Neural cell (in vitro differentiated cells): ENCODE results near the gene MMS19. TPM values are rescaled to one million over a fixed set of nuclear protein-coding genes. Genes with fewer than 3 reads are reported as not detected.

Experiments
- H2AFZ ChIP-seq: fragments of 200-600, 300-800 bp; sonication (generic), shearing (Covaris generic); 2 replicates; pipeline ENCODE4 v1.6.0; 2014; ENCODE audit warnings: low read depth, mild to moderate bottlenecking, antibody characterized with exemption, low read length, moderate library complexity
- H3F3A ChIP-seq: fragments of 200-600 bp; shearing (Covaris generic); 2 replicates; pipeline ENCODE4 v1.6.1; 2016; ENCODE audit warnings: mild to moderate bottlenecking, moderate library complexity, mixed read lengths, antibody characterized with exemption, low read length; ENCODE audit not compliant: insufficient read depth, poor library complexity, severe bottlenecking
- H3K27ac ChIP-seq: fragments of 200-600, 300-800 bp; sonication (generic), shearing (Covaris generic); 2 replicates; pipeline ENCODE4 v1.5.1; 2014; ENCODE audit warnings: mild to moderate bottlenecking, low read length, moderate library complexity
- H3K27me3 ChIP-seq: fragments of 300-800, 200-600 bp; sonication (generic), shearing (Covaris generic); 2 replicates; pipeline ENCODE4 v1.6.0; 2014; ENCODE audit warnings: mild to moderate bottlenecking, low read depth, low read length, moderate library complexity; ENCODE audit not compliant: insufficient read depth
- H3K36me3 ChIP-seq: fragments of 300-800, 200-600 bp; sonication (generic), shearing (Covaris generic); 2 replicates; pipeline ENCODE4 v1.5.1; 2014; ENCODE audit warnings: mild to moderate bottlenecking, antibody characterized with exemption, low read length, moderate library complexity; ENCODE audit not compliant: insufficient read depth
- H3K4me2 ChIP-seq: fragments of 300-800, 200-600 bp; sonication (generic), shearing (Covaris generic); 2 replicates; pipeline ENCODE4 v1.6.0; 2014; ENCODE audit warnings: mild to moderate bottlenecking, low read length
- H3K4me3 ChIP-seq: fragments of 300-800, 200-600 bp; sonication (generic), shearing (Covaris generic); 2 replicates; pipeline ENCODE4 v1.5.1; 2014; ENCODE audit warnings: mild to moderate bottlenecking, low read length, moderate library complexity
- H3K79me2 ChIP-seq: fragments of 200-600 bp; shearing (Covaris generic); replicated peaks from 2 replicates; pipeline ENCODE4 v1.6.0; 2014; ENCODE audit warnings: mild to moderate bottlenecking, low read length, moderate library complexity; ENCODE audit not compliant: insufficient read depth
- H3K9ac ChIP-seq: fragments of 300-800, 200-600 bp; sonication (generic), shearing (Covaris generic); 2 replicates; pipeline ENCODE4 v1.6.1; 2016; ENCODE audit warnings: mild to moderate bottlenecking, low read length, mixed read lengths
- H3K9me2 ChIP-seq: fragments of 200-600 bp; shearing (Covaris generic); 2 replicates; pipeline ENCODE4 v1.6.1; 2016; ENCODE audit warnings: mild to moderate bottlenecking, low read length, mixed read lengths; ENCODE audit not compliant: insufficient read depth
- H3K9me3 ChIP-seq: fragments of 200-600, 300-800 bp; sonication (generic), shearing (Covaris generic); 2 replicates; pipeline ENCODE4 v1.6.1; 2016; ENCODE audit warnings: mild to moderate bottlenecking, mixed run types, low read length, moderate library complexity, mixed read lengths
- H4K20me1 ChIP-seq: fragments of 200-600 bp; shearing (Covaris generic); 2 replicates; pipeline ENCODE4 v1.6.1; 2016; ENCODE audit warnings: mild to moderate bottlenecking, mixed run types; ENCODE audit not compliant: insufficient read depth
- EP300 ChIP-seq: fragments of 450-650 bp; conservative IDR thresholded peaks from 2 replicates; pipeline ENCODE4 v1.6.1; 2014; ENCODE audit warnings: antibody characterized with exemption, mild to moderate bottlenecking, moderate library complexity; ENCODE audit not compliant: poor library complexity, severe bottlenecking
- MXI1 ChIP-seq: fragments of 450-650 bp; conservative IDR thresholded peaks from 2 replicates; pipeline ENCODE4 v1.6.1; 2014; ENCODE audit warnings: antibody characterized with exemption, mild to moderate bottlenecking; ENCODE audit not compliant: poor library complexity, severe bottlenecking
- POLR2AphosphoS5 ChIP-seq: IDR thresholded peaks from 2 replicates; pipeline ENCODE4 v1.6.1; 2012
- SMC3 ChIP-seq: fragments of 450-650 bp; conservative IDR thresholded peaks from 2 replicates; pipeline ENCODE4 v1.6.1; 2014; ENCODE audit warnings: antibody characterized with exemption, mild to moderate bottlenecking, moderate library complexity; ENCODE audit not compliant: poor library complexity
- TAF1 ChIP-seq: IDR thresholded peaks from 2 replicates; pipeline ENCODE4 v1.6.1; 2012; ENCODE audit warnings: low read depth
- polyA plus RNA-seq: library from polyadenylated mRNA; depleted of rRNA; stranded (reverse); fragments of >200 nt; gene quantifications from 2 replicates; pipeline ENCODE4 v1.2.3, GENCODE V29; 2014
- TF ChIP-seq, protein P1 (sequence below): IDR thresholded peaks from 2 replicates; pipeline ENCODE4 v1.6.1; 2012; ENCODE audit warnings: borderline replicate concordance

Gene MMS19
- polyA plus RNA-seq, 1 donor from 2014 or later, result 54.1 TPM

DNA sequence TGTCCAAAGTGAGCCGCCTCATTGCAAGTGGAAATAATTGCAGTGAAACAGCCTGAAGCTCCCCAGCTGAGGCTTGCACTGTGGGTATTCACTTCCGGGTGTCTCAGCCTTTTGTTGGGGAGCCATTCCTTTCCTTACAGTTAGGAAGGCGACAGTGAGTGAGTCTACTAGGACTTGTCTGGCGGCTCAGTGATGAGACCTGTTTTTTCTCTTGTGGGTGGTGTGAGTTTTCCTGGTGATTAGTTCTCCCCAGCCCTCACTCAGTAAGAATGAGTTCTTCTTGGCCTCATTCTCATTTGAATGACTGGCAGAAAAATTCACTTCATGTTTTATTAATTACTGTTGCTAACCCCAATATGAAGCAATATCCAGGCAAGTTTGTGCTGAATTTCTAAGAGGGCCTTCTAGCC is 69.6 kb downstream of the MMS19 start:
- Histone ChIP-seq H2AFZ (no peak overlapping the region), H4K20me1 (no peaks in the 10 kb centered on the region), H3K4me2 (peak overlapping the region; percentile 95), H3K79me2 (peaks cover 27% of the 10 kb centered on the region), H3K9ac (peak overlapping the region; percentile 30), H3K27me3 (no peaks in the 10 kb centered on the region), H3K9me2 (no peaks in the 10 kb centered on the region), H3K27ac (peak overlapping the region; percentile 24), H3K36me3 (no peaks in the 10 kb centered on the region), H3K4me3 (peak overlapping the region; percentile 92), H3K9me3 (no peaks in the 10 kb centered on the region), H3F3A (no peaks in the 10 kb centered on the region)
- TF ChIP-seq, protein P1, sequence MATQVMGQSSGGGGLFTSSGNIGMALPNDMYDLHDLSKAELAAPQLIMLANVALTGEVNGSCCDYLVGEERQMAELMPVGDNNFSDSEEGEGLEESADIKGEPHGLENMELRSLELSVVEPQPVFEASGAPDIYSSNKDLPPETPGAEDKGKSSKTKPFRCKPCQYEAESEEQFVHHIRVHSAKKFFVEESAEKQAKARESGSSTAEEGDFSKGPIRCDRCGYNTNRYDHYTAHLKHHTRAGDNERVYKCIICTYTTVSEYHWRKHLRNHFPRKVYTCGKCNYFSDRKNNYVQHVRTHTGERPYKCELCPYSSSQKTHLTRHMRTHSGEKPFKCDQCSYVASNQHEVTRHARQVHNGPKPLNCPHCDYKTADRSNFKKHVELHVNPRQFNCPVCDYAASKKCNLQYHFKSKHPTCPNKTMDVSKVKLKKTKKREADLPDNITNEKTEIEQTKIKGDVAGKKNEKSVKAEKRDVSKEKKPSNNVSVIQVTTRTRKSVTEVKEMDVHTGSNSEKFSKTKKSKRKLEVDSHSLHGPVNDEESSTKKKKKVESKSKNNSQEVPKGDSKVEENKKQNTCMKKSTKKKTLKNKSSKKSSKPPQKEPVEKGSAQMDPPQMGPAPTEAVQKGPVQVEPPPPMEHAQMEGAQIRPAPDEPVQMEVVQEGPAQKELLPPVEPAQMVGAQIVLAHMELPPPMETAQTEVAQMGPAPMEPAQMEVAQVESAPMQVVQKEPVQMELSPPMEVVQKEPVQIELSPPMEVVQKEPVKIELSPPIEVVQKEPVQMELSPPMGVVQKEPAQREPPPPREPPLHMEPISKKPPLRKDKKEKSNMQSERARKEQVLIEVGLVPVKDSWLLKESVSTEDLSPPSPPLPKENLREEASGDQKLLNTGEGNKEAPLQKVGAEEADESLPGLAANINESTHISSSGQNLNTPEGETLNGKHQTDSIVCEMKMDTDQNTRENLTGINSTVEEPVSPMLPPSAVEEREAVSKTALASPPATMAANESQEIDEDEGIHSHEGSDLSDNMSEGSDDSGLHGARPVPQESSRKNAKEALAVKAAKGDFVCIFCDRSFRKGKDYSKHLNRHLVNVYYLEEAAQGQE, result no peak
- TF ChIP-seq POLR2AphosphoS5, result no peak

DNA sequence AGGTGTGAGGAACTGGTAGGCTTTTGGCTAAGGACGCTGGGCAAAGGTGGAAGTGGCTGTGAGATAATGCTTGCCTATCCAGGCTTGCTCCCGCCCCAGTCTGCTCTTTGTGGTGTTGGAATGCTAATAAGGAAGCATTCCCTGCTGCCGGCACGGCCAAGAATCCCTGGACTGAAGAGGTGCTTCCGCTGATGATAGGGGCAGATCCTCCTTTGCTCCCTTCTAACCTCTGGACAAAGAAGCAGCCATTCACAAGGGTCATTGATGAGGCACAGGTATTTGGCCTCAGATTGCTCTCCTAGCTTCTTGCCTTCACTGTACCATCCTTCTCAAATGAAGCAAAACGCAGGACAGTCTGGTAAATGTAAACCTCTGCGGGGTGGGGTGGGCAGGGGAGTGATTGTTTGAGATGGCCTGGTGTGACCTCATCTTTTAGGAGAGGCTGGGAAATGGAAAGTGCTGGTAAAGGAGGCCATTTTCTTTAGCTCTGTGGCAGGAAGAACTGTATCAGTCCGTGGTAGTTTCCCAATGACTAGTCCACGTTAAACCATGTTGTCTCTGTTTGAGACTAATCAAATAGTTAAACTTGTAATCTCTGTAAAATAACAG is 70.5 kb downstream of the MMS19 start:
- no peaks in the 10 kb centered on the region for H3F3A ChIP-seq
- no peaks in the 10 kb centered on the region for H3K9me2 ChIP-seq
- TF ChIP-seq SMC3 (no peak), EP300 (no peak), MXI1 (no peak), TAF1 (no peak)
- TF ChIP-seq, protein P1, result peak; percentile 35
- H3K4me2 ChIP-seq, result peak overlapping the region; percentile 95
- H3K79me2 ChIP-seq, result peaks cover 27% of the 10 kb centered on the region
- no peaks in the 10 kb centered on the region for H3K36me3 ChIP-seq
- H3K9ac ChIP-seq, result peak overlapping the region; percentile 71
- no peaks in the 10 kb centered on the region for H4K20me1 ChIP-seq
- peak overlapping the region; percentile 70 for H3K27ac ChIP-seq
- H3K4me3 ChIP-seq, result peak overlapping the region; percentile 92
- H3K9me3 ChIP-seq, result no peaks in the 10 kb centered on the region
- no peaks in the 10 kb centered on the region for H3K27me3 ChIP-seq
- peak overlapping the region; percentile 19 for H2AFZ ChIP-seq
